ENCODE measurements around the gene ZNF621. TPM values are rescaled to one million over a fixed set of nuclear protein-coding genes. Genes with fewer than 3 reads are reported as not detected.

Gene ZNF621
- total RNA-seq, 1 experiment from 2014 or later: 24.9 TPM

DNA sequence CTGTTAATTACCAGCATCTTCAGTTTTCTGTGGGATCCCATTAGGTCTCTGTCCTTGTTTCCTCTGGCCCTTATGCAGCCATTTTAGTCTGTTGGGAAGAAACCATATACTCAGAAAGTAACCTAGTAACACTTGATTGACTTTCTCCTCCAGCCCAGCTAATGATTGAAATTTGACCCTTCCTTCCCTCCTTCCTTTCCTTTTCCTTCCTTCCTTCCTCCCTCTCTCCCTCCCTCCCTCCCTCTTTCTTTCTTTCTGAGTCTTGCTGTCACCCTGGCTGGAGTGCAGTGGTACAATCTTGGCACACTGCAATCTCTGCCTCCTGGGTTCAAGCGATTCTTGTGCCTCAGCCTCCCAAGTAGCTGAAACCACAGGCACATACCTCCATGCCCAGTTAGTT lies 24.8 kb upstream of the ZNF621 start:
- no peaks in the 10 kb centered on the region for H3K27me3 ChIP-seq (ENCODE audit: control insufficient read depth, insufficient read depth, low read length)
- in situ Hi-C loops (cut with HindIII; ENCODE audit: low pct_unique_long_range_greater_than_20kb, low sequenced_read_pairs): no loop called here

DNA sequence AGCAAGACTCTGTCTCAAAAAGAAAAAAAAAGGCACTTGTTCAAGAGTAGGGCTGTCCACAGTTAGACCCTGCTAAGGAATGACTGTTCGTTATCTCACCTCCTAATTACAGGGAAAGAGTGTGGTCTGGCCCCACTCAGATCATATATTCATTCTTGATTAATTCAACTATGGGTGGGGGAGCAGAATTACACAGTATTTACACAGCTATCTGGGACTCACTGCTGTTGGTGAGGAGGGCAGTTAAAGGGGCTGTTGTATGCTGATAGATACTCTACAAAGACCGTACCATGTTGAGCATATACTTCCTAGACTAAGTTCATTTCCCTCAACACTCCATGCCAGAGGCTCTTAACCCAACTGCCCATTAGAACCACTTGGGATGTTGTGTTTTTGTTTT lies 22.7 kb upstream of the ZNF621 start:
- CTCF ChIA-PET: no interaction called here

More for the DNA sequence above, 24.8 kb upstream of the ZNF621 start:
- BruUV-seq (replicated peaks): no TSS peak
- Histone ChIP-seq H3K36me3 (ENCODE audit: control insufficient read depth, insufficient read depth, low read length) (no peaks in the 10 kb centered on the region), H3K4me3 (ENCODE audit: low read depth in 2 of 2, low read length in 2 of 2) (no peak overlapping the region), H3K9me3 (ENCODE audit: control insufficient read depth, insufficient read depth, low read depth, low read length) (no peaks in the 10 kb centered on the region), H3K27ac (ENCODE audit: low read length) (no peak overlapping the region), H3K4me1 (ENCODE audit: control insufficient read depth, insufficient read depth, low read length) (no peaks in the 10 kb centered on the region)
- ATAC-seq (no peak), DNase-seq (ENCODE audit: low read depth, low spot score) (no peak)
- CTCF ChIA-PET: no interaction called here
- TF ChIP-seq SIN3A (IDR thresholded peaks at IDR 0.05; ENCODE audit: borderline replicate concordance, insufficient read depth, low read depth, low read length): no peak
- no peak for TF ChIP-seq POLR2AphosphoS5 (IDR thresholded peaks at IDR 0.05; ENCODE audit: low read depth, low read length)
- no peak for TF ChIP-seq TCF7L2 (IDR thresholded peaks at IDR 0.05; ENCODE audit: low read depth, low read length)
- TF ChIP-seq, protein P1, sequence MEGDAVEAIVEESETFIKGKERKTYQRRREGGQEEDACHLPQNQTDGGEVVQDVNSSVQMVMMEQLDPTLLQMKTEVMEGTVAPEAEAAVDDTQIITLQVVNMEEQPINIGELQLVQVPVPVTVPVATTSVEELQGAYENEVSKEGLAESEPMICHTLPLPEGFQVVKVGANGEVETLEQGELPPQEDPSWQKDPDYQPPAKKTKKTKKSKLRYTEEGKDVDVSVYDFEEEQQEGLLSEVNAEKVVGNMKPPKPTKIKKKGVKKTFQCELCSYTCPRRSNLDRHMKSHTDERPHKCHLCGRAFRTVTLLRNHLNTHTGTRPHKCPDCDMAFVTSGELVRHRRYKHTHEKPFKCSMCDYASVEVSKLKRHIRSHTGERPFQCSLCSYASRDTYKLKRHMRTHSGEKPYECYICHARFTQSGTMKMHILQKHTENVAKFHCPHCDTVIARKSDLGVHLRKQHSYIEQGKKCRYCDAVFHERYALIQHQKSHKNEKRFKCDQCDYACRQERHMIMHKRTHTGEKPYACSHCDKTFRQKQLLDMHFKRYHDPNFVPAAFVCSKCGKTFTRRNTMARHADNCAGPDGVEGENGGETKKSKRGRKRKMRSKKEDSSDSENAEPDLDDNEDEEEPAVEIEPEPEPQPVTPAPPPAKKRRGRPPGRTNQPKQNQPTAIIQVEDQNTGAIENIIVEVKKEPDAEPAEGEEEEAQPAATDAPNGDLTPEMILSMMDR (IDR thresholded peaks at IDR 0.05): no peak
- TF ChIP-seq, protein P2, sequence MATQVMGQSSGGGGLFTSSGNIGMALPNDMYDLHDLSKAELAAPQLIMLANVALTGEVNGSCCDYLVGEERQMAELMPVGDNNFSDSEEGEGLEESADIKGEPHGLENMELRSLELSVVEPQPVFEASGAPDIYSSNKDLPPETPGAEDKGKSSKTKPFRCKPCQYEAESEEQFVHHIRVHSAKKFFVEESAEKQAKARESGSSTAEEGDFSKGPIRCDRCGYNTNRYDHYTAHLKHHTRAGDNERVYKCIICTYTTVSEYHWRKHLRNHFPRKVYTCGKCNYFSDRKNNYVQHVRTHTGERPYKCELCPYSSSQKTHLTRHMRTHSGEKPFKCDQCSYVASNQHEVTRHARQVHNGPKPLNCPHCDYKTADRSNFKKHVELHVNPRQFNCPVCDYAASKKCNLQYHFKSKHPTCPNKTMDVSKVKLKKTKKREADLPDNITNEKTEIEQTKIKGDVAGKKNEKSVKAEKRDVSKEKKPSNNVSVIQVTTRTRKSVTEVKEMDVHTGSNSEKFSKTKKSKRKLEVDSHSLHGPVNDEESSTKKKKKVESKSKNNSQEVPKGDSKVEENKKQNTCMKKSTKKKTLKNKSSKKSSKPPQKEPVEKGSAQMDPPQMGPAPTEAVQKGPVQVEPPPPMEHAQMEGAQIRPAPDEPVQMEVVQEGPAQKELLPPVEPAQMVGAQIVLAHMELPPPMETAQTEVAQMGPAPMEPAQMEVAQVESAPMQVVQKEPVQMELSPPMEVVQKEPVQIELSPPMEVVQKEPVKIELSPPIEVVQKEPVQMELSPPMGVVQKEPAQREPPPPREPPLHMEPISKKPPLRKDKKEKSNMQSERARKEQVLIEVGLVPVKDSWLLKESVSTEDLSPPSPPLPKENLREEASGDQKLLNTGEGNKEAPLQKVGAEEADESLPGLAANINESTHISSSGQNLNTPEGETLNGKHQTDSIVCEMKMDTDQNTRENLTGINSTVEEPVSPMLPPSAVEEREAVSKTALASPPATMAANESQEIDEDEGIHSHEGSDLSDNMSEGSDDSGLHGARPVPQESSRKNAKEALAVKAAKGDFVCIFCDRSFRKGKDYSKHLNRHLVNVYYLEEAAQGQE (IDR thresholded peaks at IDR 0.05; ENCODE audit: insufficient read depth in 1 of 2, low read depth in 2 of 2, low read length in 1 of 2): no peak
- intact Hi-C loops (cut with micrococcal nuclease; ENCODE audit: unreplicated experiment): no loop called here
- POLR2A ChIA-PET: no interaction called here

More for the DNA sequence above, 22.7 kb upstream of the ZNF621 start:
- peaks cover 2% of the 10 kb centered on the region; the same call in 1 of the 2 replicates for H3K36me3 ChIP-seq (ENCODE audit: control insufficient read depth, insufficient read depth, low read length)
- no TSS peak for BruUV-seq (replicated peaks)
- POLR2A ChIA-PET: no interaction called here
- DNase-seq (ENCODE audit: low read depth, low spot score): no peak
- TF ChIP-seq, protein P1 (IDR thresholded peaks at IDR 0.05): no peak
- TF ChIP-seq SIN3A (IDR thresholded peaks at IDR 0.05; ENCODE audit: borderline replicate concordance, insufficient read depth, low read depth, low read length) (no peak), POLR2AphosphoS5 (IDR thresholded peaks at IDR 0.05; ENCODE audit: low read depth, low read length) (no peak), TCF7L2 (IDR thresholded peaks at IDR 0.05; ENCODE audit: low read depth, low read length) (no peak)
- TF ChIP-seq, protein P2 (IDR thresholded peaks at IDR 0.05; ENCODE audit: insufficient read depth in 1 of 2, low read depth in 2 of 2, low read length in 1 of 2): no peak
- no peak overlapping the region for H3K27ac ChIP-seq (ENCODE audit: low read length)
- H3K4me1 ChIP-seq (ENCODE audit: control insufficient read depth, insufficient read depth, low read length): no peaks in the 10 kb centered on the region; the same call in 1 of the 2 replicates
- in situ Hi-C loops (cut with HindIII; ENCODE audit: low pct_unique_long_range_greater_than_20kb, low sequenced_read_pairs): no loop called here
- H3K27me3 ChIP-seq (ENCODE audit: control insufficient read depth, insufficient read depth, low read length): no peaks in the 10 kb centered on the region
- no peak overlapping the region for H3K4me3 ChIP-seq (ENCODE audit: low read depth in 2 of 2, low read length in 2 of 2)
- no peak for ATAC-seq
- intact Hi-C loops (cut with micrococcal nuclease; ENCODE audit: unreplicated experiment): no loop called here
- no peaks in the 10 kb centered on the region for H3K9me3 ChIP-seq (ENCODE audit: control insufficient read depth, insufficient read depth, low read depth, low read length)
